ENCODE data around the gene CWC22. TPM values are rescaled to one million over a fixed set of nuclear protein-coding genes. Genes with fewer than 3 reads are reported as not detected.
"Not testable (repeated sequence)": the region's sequence is repeated elsewhere in the genome, so short reads cannot be mapped to it uniquely, and the experiment has no call there.

Gene CWC22
- total RNA-seq, 4 donors from 2014 or later, result 11.3 to 42.1 (median 15.2) TPM

- H3K9me3 ChIP-seq, result no peaks in the 10 kb centered on the region
- no peaks in the 10 kb centered on the region for H3K27me3 ChIP-seq
- H3K36me3 ChIP-seq, result peaks cover 0 to 93% (median 0%) of the 10 kb centered on the region in 3 donors
- TF ChIP-seq POLR2A (IDR thresholded peaks at IDR 0.05), result no peak
- TF ChIP-seq, protein P1, sequence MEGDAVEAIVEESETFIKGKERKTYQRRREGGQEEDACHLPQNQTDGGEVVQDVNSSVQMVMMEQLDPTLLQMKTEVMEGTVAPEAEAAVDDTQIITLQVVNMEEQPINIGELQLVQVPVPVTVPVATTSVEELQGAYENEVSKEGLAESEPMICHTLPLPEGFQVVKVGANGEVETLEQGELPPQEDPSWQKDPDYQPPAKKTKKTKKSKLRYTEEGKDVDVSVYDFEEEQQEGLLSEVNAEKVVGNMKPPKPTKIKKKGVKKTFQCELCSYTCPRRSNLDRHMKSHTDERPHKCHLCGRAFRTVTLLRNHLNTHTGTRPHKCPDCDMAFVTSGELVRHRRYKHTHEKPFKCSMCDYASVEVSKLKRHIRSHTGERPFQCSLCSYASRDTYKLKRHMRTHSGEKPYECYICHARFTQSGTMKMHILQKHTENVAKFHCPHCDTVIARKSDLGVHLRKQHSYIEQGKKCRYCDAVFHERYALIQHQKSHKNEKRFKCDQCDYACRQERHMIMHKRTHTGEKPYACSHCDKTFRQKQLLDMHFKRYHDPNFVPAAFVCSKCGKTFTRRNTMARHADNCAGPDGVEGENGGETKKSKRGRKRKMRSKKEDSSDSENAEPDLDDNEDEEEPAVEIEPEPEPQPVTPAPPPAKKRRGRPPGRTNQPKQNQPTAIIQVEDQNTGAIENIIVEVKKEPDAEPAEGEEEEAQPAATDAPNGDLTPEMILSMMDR (IDR thresholded peaks at IDR 0.05), result no peak
- no peaks in the 10 kb centered on the region for H3K4me1 ChIP-seq
- no peak overlapping the region for H3K27ac ChIP-seq
- no peak overlapping the region for H3K4me3 ChIP-seq
- no peak for DNase-seq
These were observed 26.0 kb downstream of the CWC22 start for GRCh38 chr2:179981085-179981484.

GRCh38 chr2:179974761-179975160 lies 32.3 kb downstream of the CWC22 start:
- Histone ChIP-seq H3K27ac (no peak overlapping the region), H3K9me3 (no peaks in the 10 kb centered on the region), H3K36me3 (peaks cover 0 to 81% (median 0%) of the 10 kb centered on the region in 3 donors), H3K4me1 (no peaks in the 10 kb centered on the region), H3K4me3 (no peak overlapping the region), H3K27me3 (no peaks in the 10 kb centered on the region)
- no peak for TF ChIP-seq POLR2A (IDR thresholded peaks at IDR 0.05)
- TF ChIP-seq, protein P1 (IDR thresholded peaks at IDR 0.05), result no peak
- DNase-seq, result no peak

- DNase-seq, result no peak
- no peak overlapping the region for H3K27ac ChIP-seq
- H3K9me3 ChIP-seq, result no peaks in the 10 kb centered on the region
- no peaks in the 10 kb centered on the region for H3K27me3 ChIP-seq
- TF ChIP-seq, protein P1 (IDR thresholded peaks at IDR 0.05), result no peak
- TF ChIP-seq POLR2A (IDR thresholded peaks at IDR 0.05), result no peak
- H3K4me1 ChIP-seq, result no peaks in the 10 kb centered on the region
- peaks cover 0 to 67% (median 0%) of the 10 kb centered on the region in 3 donors for H3K36me3 ChIP-seq
- H3K4me3 ChIP-seq, result no peak overlapping the region
These were observed 40.2 kb downstream of the CWC22 start for GRCh38 chr2:179966778-179967394.

DNA sequence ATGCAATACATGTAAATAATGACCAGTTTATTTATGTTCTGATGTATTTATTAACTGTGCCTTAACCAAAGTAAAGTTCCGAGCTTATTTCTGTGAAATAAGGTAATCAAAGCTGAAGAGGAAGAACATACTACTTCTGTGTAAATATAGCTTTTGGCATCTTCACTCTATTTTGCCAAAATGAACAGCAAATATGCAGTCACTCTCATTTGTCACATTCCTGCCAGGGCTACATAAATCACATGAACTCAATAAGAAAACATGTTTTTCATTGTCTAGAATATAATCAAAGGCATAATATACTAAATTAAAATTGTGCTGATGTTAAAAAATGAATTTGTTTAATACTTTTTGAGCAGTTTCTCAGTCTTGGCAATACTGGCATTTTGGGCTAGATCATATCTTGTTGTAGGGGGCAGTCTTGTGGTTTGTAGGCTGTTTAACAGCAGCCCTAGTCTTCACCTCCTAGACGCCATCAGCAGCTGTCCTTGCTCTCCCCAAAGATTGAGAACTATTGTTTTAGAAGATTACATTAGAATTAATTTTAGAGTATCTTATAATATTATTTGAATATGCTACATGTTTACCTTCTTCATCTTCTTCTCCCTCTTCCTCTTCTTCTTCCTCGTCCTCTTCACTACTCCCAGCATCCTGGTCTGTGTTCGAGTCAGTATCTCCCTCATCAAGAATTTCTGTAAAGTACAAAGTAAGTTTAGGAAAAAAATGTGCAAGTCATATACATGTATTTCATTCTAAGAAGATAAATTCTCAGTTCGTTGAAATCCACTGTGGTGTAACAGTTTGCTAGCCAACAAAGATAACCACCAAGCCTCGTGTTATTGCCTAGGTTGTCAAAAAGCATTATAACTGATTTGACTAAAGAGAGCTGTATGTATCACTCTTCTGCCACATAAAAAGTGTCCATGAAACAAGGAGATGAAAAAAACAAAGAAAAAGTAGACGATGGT lies 41.5 kb downstream of the CWC22 start:
- Histone ChIP-seq H3K4me3 (no peak overlapping the region), H3K4me1 (no peaks in the 10 kb centered on the region), H3K27me3 (no peaks in the 10 kb centered on the region), H3K27ac (no peak overlapping the region), H3K36me3 (peaks cover 0 to 61% (median 0%) of the 10 kb centered on the region in 3 donors), H3K9me3 (no peaks in the 10 kb centered on the region)
- TF ChIP-seq, protein P1 (IDR thresholded peaks at IDR 0.05), result no peak
- TF ChIP-seq POLR2A (IDR thresholded peaks at IDR 0.05), result no peak
- no peak for DNase-seq

DNA sequence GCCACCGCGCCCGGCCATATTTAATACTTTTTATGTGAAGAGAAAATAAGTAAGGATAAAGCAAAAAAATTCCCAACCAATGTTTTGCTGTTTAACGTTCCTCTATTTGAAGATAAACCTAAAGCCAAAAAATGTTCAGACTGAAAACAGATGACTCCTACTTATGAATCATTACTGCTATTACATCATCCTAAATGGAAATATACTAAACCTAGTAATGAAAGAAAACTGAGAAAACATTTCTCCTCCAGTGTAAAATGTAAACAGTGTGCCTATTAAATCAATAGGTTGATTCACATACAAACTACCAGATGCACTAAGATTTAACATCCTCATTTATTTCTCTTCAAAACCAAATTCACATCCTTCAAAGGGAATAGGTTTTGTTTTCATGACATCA lies 43.5 kb downstream of the CWC22 start:
- peaks cover 0 to 49% (median 0%) of the 10 kb centered on the region in 3 donors for H3K36me3 ChIP-seq
- TF ChIP-seq, protein P1 (IDR thresholded peaks at IDR 0.05), result no peak
- no peak for TF ChIP-seq POLR2A (IDR thresholded peaks at IDR 0.05)

DNA sequence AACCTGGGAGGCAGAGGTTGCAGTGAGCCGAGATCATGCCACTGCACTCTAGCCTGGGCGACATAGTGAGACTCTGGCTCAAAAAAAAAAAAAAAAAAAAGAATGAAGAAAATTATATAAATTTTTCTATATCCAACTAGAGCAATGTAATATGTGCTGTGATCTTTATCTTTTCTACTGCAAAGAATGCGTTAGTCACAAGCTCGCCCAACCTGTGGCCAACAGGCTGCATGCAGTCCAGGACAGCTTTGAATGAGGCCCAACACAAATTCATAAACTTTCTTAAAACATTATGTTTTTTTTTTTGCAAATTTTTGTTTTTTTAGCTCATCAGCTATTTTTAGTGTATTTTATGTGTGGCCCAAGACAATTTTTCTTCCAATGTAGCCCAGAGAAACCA lies 48.8 kb downstream of the CWC22 start:
- H3K27ac ChIP-seq, H3K4me3 ChIP-seq, H3K27me3 ChIP-seq, H3K4me1 ChIP-seq, H3K9me3 ChIP-seq, DNase-seq: not testable (repeated sequence)
- H3K36me3 ChIP-seq, result peaks cover 0 to 45% (median 0%) of the 10 kb centered on the region in 3 donors

More for the DNA sequence above, 43.5 kb downstream of the CWC22 start:
- H3K4me1 ChIP-seq, result no peaks in the 10 kb centered on the region
- DNase-seq, result no peak
- H3K4me3 ChIP-seq, result no peak overlapping the region
- no peak overlapping the region for H3K27ac ChIP-seq
- H3K27me3 ChIP-seq, result no peaks in the 10 kb centered on the region
- H3K9me3 ChIP-seq, result no peaks in the 10 kb centered on the region
